CD4-positive, alpha-beta T cell treated with Interleukin-4 for 4 hours (primary cell): ENCODE data around the gene ALKBH7.
"Not testable (repeated sequence)": the region's sequence is repeated elsewhere in the genome, so short reads cannot be mapped to it uniquely, and the experiment has no call there.

Experiments used
- DNase-seq: peaks from one replicate; pipeline ENCODE4 v3.0.0-alpha.2; 2020

The ALKBH7 gene, protein sequence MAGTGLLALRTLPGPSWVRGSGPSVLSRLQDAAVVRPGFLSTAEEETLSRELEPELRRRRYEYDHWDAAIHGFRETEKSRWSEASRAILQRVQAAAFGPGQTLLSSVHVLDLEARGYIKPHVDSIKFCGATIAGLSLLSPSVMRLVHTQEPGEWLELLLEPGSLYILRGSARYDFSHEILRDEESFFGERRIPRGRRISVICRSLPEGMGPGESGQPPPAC

DNA sequence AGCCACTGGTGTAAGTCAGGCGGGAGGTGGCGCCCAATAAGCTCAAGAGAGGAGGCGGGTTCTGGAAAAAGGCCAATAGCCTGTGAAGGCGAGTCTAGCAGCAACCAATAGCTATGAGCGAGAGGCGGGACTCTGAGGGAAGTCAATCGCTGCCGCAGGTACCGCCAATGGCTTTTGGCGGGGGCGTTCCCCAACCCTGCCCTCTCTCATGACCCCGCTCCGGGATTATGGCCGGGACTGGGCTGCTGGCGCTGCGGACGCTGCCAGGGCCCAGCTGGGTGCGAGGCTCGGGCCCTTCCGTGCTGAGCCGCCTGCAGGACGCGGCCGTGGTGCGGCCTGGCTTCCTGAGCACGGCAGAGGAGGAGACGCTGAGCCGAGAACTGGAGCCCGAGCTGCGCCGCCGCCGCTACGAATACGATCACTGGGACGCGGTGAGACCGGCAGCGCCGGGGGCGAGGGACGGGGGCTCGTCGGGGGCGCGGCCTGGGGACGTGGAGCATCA, at the start of gene ALKBH7:
TSS of gene ALKBH7 (plus strand) at position 201 of the 502 bp plus-strand sequence. CDS start at position 228, 27 bp downstream.
- peak; percentile 100 for DNase-seq

DNA sequence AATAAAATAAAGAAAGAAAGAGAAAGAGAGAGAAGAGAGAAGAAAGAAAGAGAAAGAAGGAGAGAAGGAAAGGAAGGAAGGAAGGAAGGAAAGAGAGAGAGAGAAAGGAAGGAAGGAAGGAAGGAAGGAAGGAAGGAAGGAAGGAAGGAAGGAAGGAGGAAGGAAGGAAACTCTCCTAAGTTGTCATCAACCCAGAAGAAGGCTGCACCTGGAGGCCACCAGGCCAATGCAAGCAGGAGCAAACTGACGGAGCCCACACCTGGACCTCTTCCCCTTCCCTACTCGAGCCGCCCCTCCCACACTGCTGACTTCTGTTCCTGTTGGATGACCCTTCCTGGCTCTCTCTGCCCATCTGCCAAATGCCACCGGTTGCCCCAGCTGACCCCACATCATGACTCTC, 47.8 kb upstream of the ALKBH7 start:
- DNase-seq: no peak

DNA sequence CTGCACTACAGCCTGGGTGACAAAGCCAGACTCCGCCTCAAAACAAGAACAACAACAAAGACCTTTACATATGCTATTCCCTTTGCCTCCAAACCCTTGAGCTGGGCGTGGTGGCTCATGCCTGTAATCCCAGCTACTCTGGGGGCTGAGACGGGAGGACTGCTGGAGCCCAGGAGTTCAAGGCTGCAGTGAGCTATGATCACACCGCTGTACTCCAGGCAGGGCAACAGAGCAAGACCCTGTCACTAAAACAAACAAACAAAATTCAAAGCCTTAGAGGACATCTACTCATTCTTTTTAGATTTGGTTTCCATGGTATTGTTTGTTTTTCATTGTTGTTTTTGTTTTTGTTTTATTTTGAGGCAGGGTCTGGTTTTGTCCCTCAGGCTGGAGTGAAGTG, 47.0 kb upstream of the ALKBH7 start:
- DNase-seq: no peak

DNA sequence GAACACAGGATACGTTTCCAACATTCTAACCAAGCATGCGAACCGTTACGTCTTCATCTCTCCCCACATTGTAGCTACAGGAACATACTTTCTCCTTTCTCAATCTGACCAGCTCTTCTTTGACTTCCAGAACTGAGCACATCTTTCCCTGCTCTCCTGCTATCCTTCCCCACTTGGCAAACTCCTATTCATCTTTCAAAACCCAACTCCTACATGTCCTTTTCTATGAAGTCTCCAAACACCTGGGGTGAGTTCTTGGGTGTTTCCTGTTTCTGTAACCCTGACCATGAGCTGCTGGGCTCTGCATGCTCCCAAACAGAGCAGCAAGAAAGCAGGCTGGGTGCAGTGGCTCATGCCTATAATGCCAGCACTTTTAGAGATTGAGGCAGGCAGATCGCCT, 45.8 kb upstream of the ALKBH7 start:
- DNase-seq: no peak

DNA sequence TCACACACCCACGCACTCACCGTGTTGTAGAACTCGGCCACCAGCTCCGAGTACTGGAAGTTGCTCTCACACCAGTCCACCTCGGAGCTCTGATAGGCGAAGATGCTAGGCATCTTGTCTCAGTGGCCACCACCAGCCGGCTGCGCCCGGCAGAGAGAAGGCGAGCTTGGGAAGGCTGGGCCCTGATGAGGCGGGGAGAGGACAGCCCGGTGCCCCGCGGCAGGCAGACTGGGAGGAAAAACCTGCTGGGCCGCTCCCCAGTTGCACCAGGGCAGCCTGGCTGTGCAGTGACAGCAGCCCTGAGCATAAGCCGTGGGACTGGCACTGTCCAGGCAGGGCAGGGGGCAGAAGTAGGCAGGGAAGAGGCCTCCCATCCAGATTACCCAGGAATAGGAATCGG, 39.2 kb upstream of the ALKBH7 start, which contains the start of gene ACER1:
TSS of gene ACER1 (minus strand) at position 174 of the 400 bp plus-strand sequence. CDS start at position 113, 61 bp downstream.
- no peak for DNase-seq

DNA sequence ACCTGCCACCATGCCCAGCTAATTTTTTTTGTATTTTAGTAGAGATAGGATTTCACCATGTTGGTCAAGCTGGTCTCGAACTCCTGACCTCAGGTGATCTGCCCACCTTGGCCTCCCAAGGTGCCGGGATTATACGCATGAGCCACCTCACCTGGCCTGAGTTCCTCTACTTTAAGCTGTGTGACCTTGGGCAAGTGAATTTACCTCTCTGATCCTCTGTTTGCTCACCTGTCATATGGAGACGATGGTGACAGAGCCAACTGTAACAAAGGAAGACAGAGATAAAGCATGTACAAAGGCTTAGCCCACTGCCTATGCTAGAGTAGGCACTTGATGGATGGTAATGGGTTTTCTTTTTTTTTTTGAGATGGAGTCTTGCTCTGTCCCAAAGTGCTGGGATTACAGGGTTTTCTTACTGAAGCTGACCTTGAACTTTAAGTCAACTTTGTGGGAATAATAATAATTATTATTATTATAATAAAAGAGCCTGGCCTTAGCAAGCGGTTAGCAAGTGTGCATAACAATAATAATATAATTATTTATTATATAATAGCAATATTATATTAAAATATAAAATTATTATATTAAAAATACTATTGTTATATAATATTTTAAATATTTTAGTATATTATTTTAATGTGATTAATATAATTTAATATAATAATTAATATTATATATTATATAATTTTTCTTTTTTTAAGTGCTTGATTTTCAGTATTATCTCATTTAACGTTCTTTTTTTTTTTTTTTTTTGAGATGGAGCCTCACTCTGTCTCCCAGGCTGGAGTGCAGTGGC, 37.9 kb upstream of the ALKBH7 start:
- DNase-seq: no peak

DNA sequence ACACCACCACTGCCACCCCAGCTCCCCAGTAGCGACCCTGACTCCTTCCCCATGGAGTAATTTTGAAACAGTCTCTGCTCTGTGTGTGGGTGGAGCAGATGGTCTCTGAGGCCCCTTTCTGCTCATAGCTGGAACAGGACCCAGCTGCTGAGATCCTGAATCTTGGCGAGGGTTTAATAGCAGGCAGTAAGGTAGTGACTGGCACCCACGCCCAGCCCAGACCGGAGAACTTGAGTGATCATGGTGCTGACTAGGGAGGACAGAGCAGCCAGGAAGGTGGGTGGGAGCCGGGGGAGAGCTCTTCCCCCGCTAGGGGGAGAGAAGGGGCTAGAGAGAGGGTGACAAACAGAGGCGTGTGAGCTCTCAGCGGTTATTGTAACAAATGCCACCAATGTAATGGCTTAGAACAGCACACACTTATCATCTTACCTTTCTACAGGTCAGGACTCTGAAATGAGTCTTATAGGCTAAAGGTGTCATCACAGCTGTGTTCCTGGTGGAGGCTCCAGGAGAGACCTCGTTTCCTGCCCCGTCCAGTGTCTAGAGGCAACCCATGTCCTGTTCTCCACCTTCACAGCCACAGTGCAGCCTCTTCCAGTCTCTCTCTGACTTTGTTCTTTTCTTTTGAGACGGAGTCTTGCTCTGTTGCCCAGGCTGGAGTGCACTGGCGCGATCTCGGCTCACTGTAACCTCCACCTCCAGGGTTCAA, 31.9 kb upstream of the ALKBH7 start:
- no peak for DNase-seq

DNA sequence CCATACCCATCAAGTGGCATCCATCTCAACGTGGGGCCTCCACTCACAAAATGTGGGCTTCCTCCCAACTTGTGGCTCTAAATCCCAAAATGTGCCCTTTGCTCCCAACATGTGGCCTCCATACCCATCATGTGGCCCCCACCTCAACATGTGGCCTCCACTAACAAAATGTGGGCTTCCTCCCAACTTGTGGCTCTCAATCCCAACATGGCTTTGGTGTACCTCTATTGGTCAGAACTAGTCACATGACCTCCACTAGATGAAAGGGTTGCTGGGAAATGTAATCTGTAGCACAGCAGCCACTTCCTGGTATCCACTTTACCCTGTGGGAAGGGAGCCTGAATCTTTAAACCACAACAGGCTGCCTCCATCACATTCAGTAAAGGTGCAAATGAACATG, 29.1 kb upstream of the ALKBH7 start:
- no peak for DNase-seq

DNA sequence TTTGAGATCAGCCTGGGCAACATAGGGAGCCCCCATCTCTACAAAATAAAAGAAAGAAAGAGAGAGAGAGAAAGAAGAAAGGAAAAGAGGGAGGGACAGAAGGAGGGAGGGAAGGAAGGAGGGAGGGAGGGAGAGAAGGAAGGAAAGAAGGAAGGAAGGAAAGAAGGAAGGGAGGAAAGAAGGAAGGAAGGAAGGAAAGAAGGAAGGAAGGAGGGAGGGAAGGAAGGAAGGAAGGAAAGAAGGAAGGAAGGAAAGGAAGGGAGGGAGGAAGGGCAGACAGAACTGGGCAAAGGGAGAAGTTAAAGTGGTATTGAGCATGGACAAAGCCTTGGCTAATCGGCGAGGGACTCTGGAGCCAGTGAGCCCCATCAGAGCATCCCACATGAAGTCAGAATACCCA, 23.3 kb upstream of the ALKBH7 start:
- not testable (repeated sequence) for DNase-seq

DNA sequence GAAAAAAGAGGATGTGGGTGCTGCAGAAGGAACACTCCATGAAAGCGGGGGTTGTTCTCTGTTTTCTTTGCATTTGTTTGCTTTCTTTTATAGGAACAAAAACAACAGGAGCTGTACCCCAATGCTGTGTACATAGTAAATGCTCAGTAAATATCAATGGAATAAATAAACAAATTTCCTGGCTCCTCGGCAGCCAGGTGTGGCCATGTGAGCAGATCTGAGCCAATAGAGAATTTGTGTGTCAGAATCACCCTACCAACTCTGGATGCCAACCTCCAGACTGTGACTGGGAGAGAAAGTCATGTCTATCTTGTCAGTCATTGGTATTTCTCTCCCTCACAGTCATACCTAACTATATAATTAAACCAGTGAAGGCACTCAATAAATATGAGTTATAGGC, 21.9 kb upstream of the ALKBH7 start:
- DNase-seq: no peak

DNA sequence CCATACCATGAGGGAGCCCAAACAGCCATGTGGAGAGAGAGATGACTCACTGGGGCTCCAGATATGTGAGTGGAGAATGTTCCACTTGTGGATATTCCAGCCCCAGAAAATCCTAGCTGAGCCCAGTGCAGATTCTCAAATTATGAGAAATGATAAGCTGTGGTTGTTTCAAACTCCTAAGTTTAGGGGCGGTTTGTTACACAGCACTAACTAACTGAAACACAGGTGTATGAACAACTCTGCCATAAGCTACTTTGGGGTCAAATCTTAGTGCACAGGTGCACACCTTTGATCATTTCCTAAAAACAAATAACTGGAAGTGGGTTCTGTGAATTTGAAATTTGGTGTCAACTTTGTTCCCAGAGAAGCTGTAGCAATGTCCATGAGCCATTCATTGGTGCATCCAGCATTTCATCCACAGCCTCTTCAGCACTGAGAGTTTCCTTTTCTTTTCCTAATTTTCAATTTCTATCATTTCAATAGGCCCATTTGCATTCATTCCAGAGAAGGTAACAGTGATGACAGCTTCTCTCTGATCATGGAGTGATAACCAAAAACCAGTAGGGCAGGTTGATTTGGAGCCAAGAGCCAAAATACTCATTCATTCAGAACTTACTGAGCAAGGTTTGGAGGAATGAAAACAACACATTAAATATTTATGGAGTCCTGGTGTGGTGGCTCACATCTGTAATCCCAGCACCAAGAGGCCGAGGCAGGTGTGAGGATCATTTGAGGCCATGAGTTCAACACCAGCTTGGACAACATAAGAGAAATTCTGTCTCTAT, 20.0 kb upstream of the ALKBH7 start:
- DNase-seq: no peak

DNA sequence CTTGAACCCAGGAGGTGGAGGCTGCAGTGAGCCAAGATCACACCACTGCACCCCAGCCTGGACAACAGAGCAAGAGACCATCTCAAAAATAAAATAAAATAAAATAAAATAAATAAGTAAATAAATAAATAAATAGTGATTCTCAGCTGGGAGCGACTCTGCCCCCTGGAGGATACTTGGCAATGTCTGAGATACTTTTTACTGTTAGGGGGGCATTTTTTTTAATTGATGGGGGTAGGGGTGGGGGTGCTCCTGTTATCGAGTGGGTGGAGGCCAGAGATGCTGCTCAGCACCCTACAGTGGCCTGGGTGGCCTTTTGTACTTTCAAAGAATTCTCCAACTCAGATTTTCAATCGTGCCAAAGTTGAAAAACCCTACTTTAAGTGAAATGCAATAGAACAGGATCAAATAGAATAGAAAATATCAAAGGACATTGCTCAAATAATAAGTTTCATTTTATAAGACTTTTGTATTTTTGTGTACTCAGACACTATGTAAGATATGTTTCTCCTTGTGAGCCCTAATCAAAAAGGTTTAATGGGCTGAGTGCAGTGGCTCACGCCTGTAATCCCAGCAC, 18.4 kb upstream of the ALKBH7 start:
- no peak for DNase-seq

DNA sequence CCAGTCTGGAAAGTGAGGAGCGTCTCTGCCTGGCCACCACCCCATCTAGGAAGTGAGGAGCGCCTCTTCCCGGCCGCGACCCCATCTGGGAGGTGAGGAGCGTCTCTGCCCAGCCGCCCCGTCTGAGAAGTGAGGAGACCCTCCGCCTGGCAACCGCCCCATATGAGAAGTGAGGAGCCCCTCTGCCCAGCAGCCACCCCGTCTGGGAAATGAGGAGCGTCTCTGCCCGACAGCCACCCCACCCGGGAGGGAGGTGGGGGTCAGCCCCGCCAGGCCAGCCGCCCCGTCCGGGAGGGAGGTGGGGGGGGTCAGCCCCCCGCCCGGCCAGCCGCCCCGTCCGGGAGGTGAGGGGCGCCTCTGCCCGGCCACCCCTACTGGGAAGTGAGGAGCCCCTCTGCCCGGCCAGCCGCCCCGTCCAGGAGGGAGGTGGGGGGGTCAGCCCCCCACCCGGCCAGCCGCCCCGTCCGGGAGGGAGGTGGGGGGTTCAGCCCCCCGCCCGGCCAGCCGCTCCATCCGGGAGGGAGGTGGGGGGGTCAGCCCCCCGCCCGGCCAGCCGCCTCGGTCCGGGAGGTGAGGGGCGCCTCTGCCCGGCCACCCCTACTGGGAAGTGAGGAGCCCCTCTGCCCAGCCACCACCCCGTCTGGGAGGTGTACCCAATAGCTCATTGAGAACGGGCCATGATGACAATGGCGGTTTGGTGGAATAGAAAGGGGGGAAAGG, 17.1 kb upstream of the ALKBH7 start:
- DNase-seq: not testable (repeated sequence)

DNA sequence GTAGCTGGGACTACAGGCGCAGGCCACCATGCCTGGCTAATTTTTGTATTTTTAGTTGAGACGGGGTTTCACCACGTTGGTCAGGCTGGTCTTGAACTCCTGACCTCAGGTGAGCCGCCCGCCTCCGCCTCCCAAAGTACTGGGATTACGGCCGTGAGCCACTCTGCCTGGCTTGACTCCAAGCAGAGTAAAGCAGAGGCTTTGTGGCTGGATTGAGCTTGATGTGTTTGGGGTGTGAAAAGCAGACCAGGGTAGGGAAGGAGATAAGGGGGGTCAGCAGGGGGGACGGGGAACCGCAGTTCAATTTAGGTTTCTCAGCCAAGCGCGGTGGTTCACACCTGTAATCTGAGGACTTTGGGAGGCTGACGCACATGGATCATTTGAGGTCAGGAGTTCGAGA, 15.4 kb upstream of the ALKBH7 start:
- DNase-seq: no peak

DNA sequence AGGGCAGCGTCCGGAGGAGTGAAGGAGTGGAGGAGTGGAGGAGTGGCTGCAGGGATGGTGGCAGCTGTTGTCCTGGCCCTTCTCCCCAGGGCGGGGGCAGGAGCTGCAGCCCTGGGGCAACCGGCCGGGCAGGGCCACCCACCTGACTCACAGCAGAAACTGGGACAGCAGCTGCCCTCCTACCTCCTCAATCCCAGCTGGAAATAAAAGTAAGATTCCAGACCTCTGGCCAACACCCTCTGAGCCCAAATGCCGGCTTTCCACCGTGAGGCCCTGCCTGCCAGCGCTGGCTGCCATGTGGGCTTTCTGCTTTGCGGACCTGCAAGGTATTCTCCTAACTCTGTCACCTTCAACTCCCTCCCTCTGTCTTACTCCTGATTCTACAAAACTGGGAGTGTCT, 14.6 kb upstream of the ALKBH7 start:
- no peak for DNase-seq

DNA sequence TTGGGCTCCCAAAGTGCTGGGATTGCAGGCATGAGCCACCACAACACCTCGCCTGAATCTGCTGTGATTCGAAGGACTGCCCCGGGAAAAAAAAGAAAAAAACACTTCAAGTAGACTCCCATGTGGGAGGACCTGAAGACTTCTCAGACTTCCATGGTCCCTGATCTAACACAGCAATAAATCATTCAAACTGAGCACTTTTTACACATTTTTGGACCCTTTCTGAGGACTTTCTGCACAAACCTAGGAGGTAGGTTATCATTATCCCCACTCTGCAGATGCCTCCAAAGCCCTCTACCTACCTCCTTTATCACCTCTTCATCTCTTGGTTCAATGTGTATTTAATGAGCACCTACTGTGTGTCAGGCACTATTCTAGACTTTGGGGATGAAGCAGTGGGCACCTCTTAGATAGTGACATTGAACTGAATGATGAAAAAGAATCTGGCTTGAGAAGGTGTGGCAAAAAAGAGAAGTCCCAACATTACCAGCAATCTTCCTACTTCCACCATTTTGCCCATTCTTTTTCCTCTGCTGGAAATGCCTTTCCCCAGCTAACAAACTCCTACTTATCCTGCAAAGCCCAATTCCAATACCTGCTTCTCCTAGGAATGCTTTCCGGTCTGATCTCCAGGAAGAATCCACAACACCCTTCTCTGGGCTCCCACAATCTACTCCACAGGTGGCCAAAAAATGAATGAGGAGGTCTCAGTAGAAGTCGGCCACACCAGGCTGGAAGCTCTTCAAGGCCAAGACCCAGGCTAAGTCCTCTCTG, 12.8 kb upstream of the ALKBH7 start:
- no peak for DNase-seq

DNA sequence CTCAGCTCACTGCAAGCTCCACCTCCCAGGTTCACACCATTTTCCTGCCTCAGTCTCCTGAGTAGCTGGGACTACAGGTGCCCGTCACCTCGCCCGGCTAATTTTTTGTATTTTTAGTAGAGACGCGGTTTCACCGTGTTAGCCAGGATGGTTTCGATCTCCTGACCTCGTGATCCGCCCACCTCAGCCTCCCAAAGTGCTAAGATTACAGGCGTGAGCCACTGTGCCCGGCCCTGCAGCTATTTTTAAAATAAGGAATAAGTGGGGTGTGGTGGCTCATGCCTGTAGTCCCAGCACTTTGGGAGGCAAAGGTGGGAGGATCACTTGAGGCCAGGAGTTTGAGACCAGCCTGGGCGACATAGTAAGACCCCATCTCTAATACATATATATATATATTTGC, 12.1 kb upstream of the ALKBH7 start:
- not testable (repeated sequence) for DNase-seq

DNA sequence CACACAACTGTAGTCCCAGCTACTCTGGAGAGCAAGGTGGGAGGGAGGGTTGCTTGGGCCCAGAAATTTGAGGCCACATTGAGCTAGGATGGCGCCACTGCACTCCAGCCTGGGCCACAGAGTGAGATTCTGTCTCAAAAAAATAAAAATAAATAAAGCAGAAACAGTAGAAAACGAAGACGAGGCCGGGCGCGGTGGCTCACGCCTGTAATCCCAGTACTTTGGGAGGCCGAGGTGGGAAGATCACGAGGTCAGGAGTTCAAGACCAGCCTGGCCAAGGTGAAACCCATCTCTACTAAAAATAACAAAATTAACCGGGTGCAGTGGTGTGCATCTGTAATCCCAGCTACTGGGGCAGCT, 11.8 kb upstream of the ALKBH7 start:
- not testable (repeated sequence) for DNase-seq

DNA sequence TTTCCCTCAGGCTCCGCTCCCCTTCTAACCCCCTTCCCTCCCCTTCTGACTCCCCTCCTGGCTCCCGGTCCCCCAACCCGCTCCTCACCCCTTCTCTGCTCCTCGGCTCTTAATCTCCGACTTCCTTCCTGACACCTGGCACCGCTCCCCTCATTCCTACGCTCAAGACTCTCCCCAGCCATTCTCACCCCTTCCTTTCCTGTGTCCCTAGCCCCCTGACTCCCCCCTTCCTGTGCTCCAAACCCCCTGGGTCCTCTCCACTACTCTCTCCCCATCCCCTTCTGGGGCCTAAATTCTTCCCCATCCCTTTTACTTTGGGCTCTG, 10.6 kb upstream of the ALKBH7 start:
- no peak for DNase-seq

DNA sequence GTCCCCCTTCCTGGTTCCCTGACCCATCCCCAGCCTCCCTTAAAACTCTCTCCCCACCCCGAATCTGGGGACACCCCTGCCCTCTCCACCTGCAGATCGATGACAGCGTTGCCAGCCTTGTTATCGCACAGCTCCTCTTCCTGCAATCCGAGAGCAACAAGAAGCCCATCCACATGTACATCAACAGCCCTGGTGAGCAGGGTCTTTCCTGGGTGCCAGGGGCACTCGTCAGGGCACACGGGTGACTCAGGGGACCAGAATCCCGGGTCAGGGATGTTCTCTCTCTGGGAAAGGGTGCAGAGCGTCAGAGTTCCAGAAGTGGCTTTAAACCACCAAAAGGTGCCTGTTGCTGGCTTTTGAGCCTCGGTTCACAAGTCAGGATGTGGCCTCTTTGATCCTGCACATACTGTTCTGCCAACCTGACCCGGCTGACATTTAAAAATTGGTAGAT, 10.2 kb upstream of the ALKBH7 start:
- DNase-seq: peak; percentile 56

DNA sequence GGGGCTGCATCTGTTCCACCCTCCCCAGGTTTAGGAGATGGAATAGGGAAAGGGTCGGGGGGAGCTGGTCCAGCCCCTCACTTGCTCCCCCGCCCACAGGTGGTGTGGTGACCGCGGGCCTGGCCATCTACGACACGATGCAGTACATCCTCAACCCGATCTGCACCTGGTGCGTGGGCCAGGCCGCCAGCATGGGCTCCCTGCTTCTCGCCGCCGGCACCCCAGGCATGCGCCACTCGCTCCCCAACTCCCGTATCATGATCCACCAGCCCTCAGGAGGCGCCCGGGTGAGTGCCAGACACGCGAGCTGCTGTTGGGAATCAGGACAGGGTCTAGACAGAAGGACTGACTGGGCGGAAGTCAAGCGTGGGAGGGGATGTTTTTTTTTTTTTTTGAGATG, 8.2 kb upstream of the ALKBH7 start:
- DNase-seq: no peak
